ENCODE measurements around the gene ERCC5.

ERCC5 gene

GRCh38 chr13:102817907-102818306, 27.9 kb upstream of the ERCC5 start:
- no peaks in the 10 kb centered on the region for H3K9me3 Mint-ChIP-seq
- no peak overlapping the region for H3K4me3 Mint-ChIP-seq
- H3K4me1 Mint-ChIP-seq (ENCODE audit: low read depth): no peaks in the 10 kb centered on the region
- H3K27me3 Mint-ChIP-seq: no peaks in the 10 kb centered on the region
- H3K27ac Mint-ChIP-seq: no peak overlapping the region
- H3K36me3 Mint-ChIP-seq (ENCODE audit: low read depth): peaks cover 13% of the 10 kb centered on the region
- intact Hi-C loops (cut with micrococcal nuclease): no loop called here

GRCh38 chr13:102825400-102825799, 20.4 kb upstream of the ERCC5 start:
- Mint-ChIP-seq H3K9me3 (no peaks in the 10 kb centered on the region), H3K4me3 (no peak overlapping the region), H3K27ac (no peak overlapping the region), H3K27me3 (no peaks in the 10 kb centered on the region), H3K4me1 (ENCODE audit: low read depth) (no peaks in the 10 kb centered on the region), H3K36me3 (ENCODE audit: low read depth) (peaks cover 20% of the 10 kb centered on the region)
- intact Hi-C loops (cut with micrococcal nuclease): no loop called here

- H3K9me3 Mint-ChIP-seq: no peaks in the 10 kb centered on the region
- no peaks in the 10 kb centered on the region for H3K4me1 Mint-ChIP-seq (ENCODE audit: low read depth)
- no peaks in the 10 kb centered on the region for H3K27me3 Mint-ChIP-seq
- H3K36me3 Mint-ChIP-seq (ENCODE audit: low read depth): peaks cover 17% of the 10 kb centered on the region
- H3K4me3 Mint-ChIP-seq: no peak overlapping the region
- H3K27ac Mint-ChIP-seq: no peak overlapping the region
- intact Hi-C loops (cut with micrococcal nuclease): no loop called here
Measured at GRCh38 chr13:102825921-102826706, 19.7 kb upstream of the ERCC5 start.

- no peak overlapping the region for H3K27ac Mint-ChIP-seq
- no peaks in the 10 kb centered on the region for H3K27me3 Mint-ChIP-seq
- H3K36me3 Mint-ChIP-seq (ENCODE audit: low read depth): peaks cover 12% of the 10 kb centered on the region
- no peaks in the 10 kb centered on the region for H3K4me1 Mint-ChIP-seq (ENCODE audit: low read depth)
- no peaks in the 10 kb centered on the region for H3K9me3 Mint-ChIP-seq
- intact Hi-C loops (cut with micrococcal nuclease): no loop called here
- no peak overlapping the region for H3K4me3 Mint-ChIP-seq
Measured at GRCh38 chr13:102830646-102831045, 15.2 kb upstream of the ERCC5 start.

GRCh38 chr13:102836471-102836870, 9.4 kb upstream of the ERCC5 start:
- no peaks in the 10 kb centered on the region for H3K4me1 Mint-ChIP-seq (ENCODE audit: low read depth)
- intact Hi-C loops (cut with micrococcal nuclease): no loop called here
- no peak overlapping the region for H3K4me3 Mint-ChIP-seq
- no peaks in the 10 kb centered on the region for H3K9me3 Mint-ChIP-seq
- peaks cover 29% of the 10 kb centered on the region for H3K36me3 Mint-ChIP-seq (ENCODE audit: low read depth)
- H3K27ac Mint-ChIP-seq: no peak overlapping the region
- H3K27me3 Mint-ChIP-seq: no peaks in the 10 kb centered on the region

- intact Hi-C loops (cut with micrococcal nuclease): no loop called here
- peaks cover 29% of the 10 kb centered on the region for H3K36me3 Mint-ChIP-seq (ENCODE audit: low read depth)
- H3K27me3 Mint-ChIP-seq: no peaks in the 10 kb centered on the region
- H3K4me1 Mint-ChIP-seq (ENCODE audit: low read depth): no peaks in the 10 kb centered on the region
- no peak overlapping the region for H3K4me3 Mint-ChIP-seq
- H3K27ac Mint-ChIP-seq: no peak overlapping the region
- H3K9me3 Mint-ChIP-seq: no peaks in the 10 kb centered on the region
Measured at GRCh38 chr13:102838273-102838672, 7.6 kb upstream of the ERCC5 start.

GRCh38 chr13:102838982-102839381, 6.8 kb upstream of the ERCC5 start:
- H3K4me1 Mint-ChIP-seq (ENCODE audit: low read depth): no peaks in the 10 kb centered on the region
- no peak overlapping the region for H3K27ac Mint-ChIP-seq
- H3K4me3 Mint-ChIP-seq: no peak overlapping the region
- H3K36me3 Mint-ChIP-seq (ENCODE audit: low read depth): peaks cover 29% of the 10 kb centered on the region
- no peaks in the 10 kb centered on the region for H3K9me3 Mint-ChIP-seq
- no peaks in the 10 kb centered on the region for H3K27me3 Mint-ChIP-seq
- intact Hi-C loops (cut with micrococcal nuclease): no loop called here

- Mint-ChIP-seq H3K27ac (no peak overlapping the region), H3K4me3 (no peak overlapping the region), H3K27me3 (no peaks in the 10 kb centered on the region), H3K36me3 (ENCODE audit: low read depth) (peaks cover 29% of the 10 kb centered on the region), H3K9me3 (no peaks in the 10 kb centered on the region), H3K4me1 (ENCODE audit: low read depth) (peaks cover under 1% of the 10 kb centered on the region)
- intact Hi-C loops (cut with micrococcal nuclease): no loop called here
Measured at GRCh38 chr13:102839462-102839861, 6.4 kb upstream of the ERCC5 start.

GRCh38 chr13:102845289-102845629, 573 bp upstream of the ERCC5 start:
- Mint-ChIP-seq H3K36me3 (ENCODE audit: low read depth) (peaks cover 13% of the 10 kb centered on the region), H3K4me3 (peak overlapping the region; percentile 89)

GRCh38 chr13:102846261-102847015, 606 bp downstream of the ERCC5 start:
- H3K4me1 Mint-ChIP-seq (ENCODE audit: low read depth): peaks cover 32% of the 10 kb centered on the region

More at GRCh38 chr13:102845289-102845629, 573 bp upstream of the ERCC5 start:
- peaks cover 26% of the 10 kb centered on the region for H3K4me1 Mint-ChIP-seq (ENCODE audit: low read depth)
- H3K27ac Mint-ChIP-seq: peak overlapping the region; percentile 97
- intact Hi-C loops (cut with micrococcal nuclease): loop anchor here (1.0 to 10.0 kb wide), 3 partner anchors 46 to 450 kb away; partner anchors contain the start of genes BIVM and TPP2
- H3K27me3 Mint-ChIP-seq: no peaks in the 10 kb centered on the region
- H3K9me3 Mint-ChIP-seq: no peaks in the 10 kb centered on the region

GRCh38 chr13:102847272-102848234, 1.7 kb downstream of the ERCC5 start:
- Mint-ChIP-seq H3K36me3 (ENCODE audit: low read depth) (peaks cover 30% of the 10 kb centered on the region), H3K27me3 (no peaks in the 10 kb centered on the region), H3K9me3 (no peaks in the 10 kb centered on the region), H3K27ac (peak overlapping the region; percentile 97), H3K4me3 (peak overlapping the region; percentile 89), H3K4me1 (ENCODE audit: low read depth) (peaks cover 32% of the 10 kb centered on the region)
- intact Hi-C loops (cut with micrococcal nuclease): loop anchor here (10.0 kb wide), 1 partner anchor 453 kb away; no protein-coding TSS in a partner anchor

More at GRCh38 chr13:102846261-102847015, 606 bp downstream of the ERCC5 start:
- H3K27ac Mint-ChIP-seq: peak overlapping the region; percentile 97
- intact Hi-C loops (cut with micrococcal nuclease): loop anchor here (1.0 to 10.0 kb wide), 3 partner anchors 73 to 452 kb away; partner anchors contain the start of gene TEX30
- peak overlapping the region; percentile 89 for H3K4me3 Mint-ChIP-seq
- H3K9me3 Mint-ChIP-seq: no peaks in the 10 kb centered on the region
- H3K36me3 Mint-ChIP-seq (ENCODE audit: low read depth): peaks cover 20% of the 10 kb centered on the region
- H3K27me3 Mint-ChIP-seq: no peaks in the 10 kb centered on the region

GRCh38 chr13:102848956-102849355, 3.1 kb downstream of the ERCC5 start:
- intact Hi-C loops (cut with micrococcal nuclease): loop anchor here (10.0 kb wide), 1 partner anchor 454 kb away; no protein-coding TSS in a partner anchor
- Mint-ChIP-seq H3K27me3 (no peaks in the 10 kb centered on the region), H3K4me3 (no peak overlapping the region), H3K4me1 (ENCODE audit: low read depth) (peaks cover 32% of the 10 kb centered on the region), H3K9me3 (no peaks in the 10 kb centered on the region), H3K36me3 (ENCODE audit: low read depth) (peaks cover 40% of the 10 kb centered on the region), H3K27ac (no peak overlapping the region)

- H3K4me1 Mint-ChIP-seq (ENCODE audit: low read depth): peaks cover 17% of the 10 kb centered on the region
- intact Hi-C loops (cut with micrococcal nuclease): no loop called here
- H3K27me3 Mint-ChIP-seq: no peaks in the 10 kb centered on the region
- H3K36me3 Mint-ChIP-seq (ENCODE audit: low read depth): peaks cover 69% of the 10 kb centered on the region
- H3K4me3 Mint-ChIP-seq: no peak overlapping the region
- no peak overlapping the region for H3K27ac Mint-ChIP-seq
- H3K9me3 Mint-ChIP-seq: no peaks in the 10 kb centered on the region
Measured at GRCh38 chr13:102852556-102852955, 6.7 kb downstream of the ERCC5 start.

Measured in dendritic cell treated with granulocyte-macrophage colony-stimulating factor and Interleukin-4, amounts not matched to agents 40 ng/mL and 50 ng/mL, for 4 days (primary cell).